A673 (cell line): ENCODE results near the gene MB21D2.

Experiments
- CTCF ChIP-seq: fragments of 300-800, 200-600 bp; sonication (generic); conservative IDR thresholded peaks from 2 replicates; pipeline ENCODE4 v1.5.1; 2017; ENCODE audit warnings: low read depth, mild to moderate bottlenecking, antibody characterized with exemption, low read length, moderate library complexity, mixed read lengths
- EZH2 ChIP-seq: fragments of 200-600 bp; sonication (generic); IDR thresholded peaks from 2 replicates; pipeline ENCODE4 v1.6.1; 2017; ENCODE audit warnings: borderline replicate concordance, low read depth, mild to moderate bottlenecking, mixed read lengths, antibody characterized with exemption, low read length; ENCODE audit not compliant: poor library complexity, severe bottlenecking

DNA sequence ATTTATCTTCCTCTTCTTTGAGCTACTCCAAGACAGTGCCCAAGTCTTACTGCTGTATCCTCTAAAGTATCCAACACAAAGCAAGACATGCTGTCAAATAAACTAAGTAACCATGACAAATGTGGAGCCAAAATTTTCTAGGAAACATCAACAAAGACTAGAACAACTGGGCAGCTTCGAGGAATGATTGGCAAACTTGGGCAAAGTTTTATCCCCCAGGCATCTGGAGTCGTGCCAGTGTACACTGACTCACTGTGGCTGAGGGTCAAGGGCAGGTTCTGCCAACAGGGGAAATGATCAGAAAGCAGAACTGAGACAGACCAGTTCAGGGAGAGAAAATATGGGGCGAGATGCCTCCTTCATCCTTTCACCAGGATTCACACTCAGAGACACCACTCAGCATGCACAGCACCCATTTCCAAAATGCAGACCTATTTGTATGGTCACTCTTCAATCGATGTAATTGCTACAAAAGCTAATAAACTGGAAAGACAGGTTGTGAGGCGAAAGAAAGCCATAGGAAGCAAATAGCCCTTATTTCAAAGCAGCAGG, 65.8 kb downstream of the MB21D2 start:
- TF ChIP-seq CTCF (no peak), EZH2 (no peak)
